NT2/D1 (cell line): Measurements from ENCODE around the gene TNFRSF11A.

ENCODE experiments used
- SUZ12 ChIP-seq: IDR thresholded peaks from 2 replicates; pipeline ENCODE4 v1.6.1; 2011; ENCODE audit not compliant: insufficient read length, insufficient read depth; ENCODE audit errors: extremely low read depth
- YY1 ChIP-seq: IDR thresholded peaks from 2 replicates; pipeline ENCODE4 v1.6.1; 2011; ENCODE audit not compliant: insufficient read length, insufficient read depth
- ZNF274 ChIP-seq: IDR thresholded peaks from 2 replicates; pipeline ENCODE4 v1.6.1; 2011; ENCODE audit warnings: mild to moderate bottlenecking, low read depth, low read length

- no peak for TF ChIP-seq YY1
- no peak for TF ChIP-seq ZNF274
- TF ChIP-seq SUZ12, result no peak
These were observed 9.0 kb downstream of the TNFRSF11A start for GRCh38 chr18:62334120-62334519.
